Kidney (tissue), 14 donors: ENCODE measurements around the gene KRT13. TPM values are rescaled to one million over a fixed set of nuclear protein-coding genes. Genes with fewer than 3 reads are reported as not detected.
A peak's percentile ranks its signal among the peaks of the same experiment; 100 is the strongest.

Source experiments
- DNase-seq, 5 donors: peaks; one replicate each; pipeline ENCODE4 v3.0.0-alpha.2; 2013 to 2020
- FAIRE-seq: peaks from 2 replicates; lab custom pipeline; 2012; peaks lifted over from hg19 to GRCh38; lab: Jason Lieb, UNC
- H3K27ac ChIP-seq, 2 donors: one replicate each; pipeline ENCODE4 v1.7.0; 2013; ENCODE audit warnings: low read depth in 2 of 2, low read length in 2 of 2, inconsistent platforms in 1 of 2
- H3K27me3 ChIP-seq: one replicate; pipeline ENCODE4 v1.7.1; 2013; ENCODE audit warnings: low read length, inconsistent platforms; ENCODE audit not compliant: control insufficient read depth, insufficient read depth
- H3K36me3 ChIP-seq, 3 donors: one replicate each; pipeline versions ENCODE4 v1.7.0 to v1.7.1; 2013; ENCODE audit warnings: low read length in 3 of 3, control low read depth in 1 of 3, inconsistent platforms in 1 of 3; ENCODE audit not compliant: insufficient read depth in 3 of 3, control insufficient read depth in 2 of 3
- H3K4me1 ChIP-seq, 3 donors: one replicate each; pipeline versions ENCODE4 v1.7.0 to v1.7.1; 2013; ENCODE audit warnings: low read length in 3 of 3, inconsistent platforms in 1 of 3, low read depth in 1 of 3; ENCODE audit not compliant: control insufficient read depth in 2 of 3, insufficient read depth in 2 of 3
- H3K4me3 ChIP-seq, 3 donors: one replicate each; pipeline versions ENCODE4 v1.7.0 to v1.8.1; 2013; ENCODE audit warnings: low read length in 3 of 3, control low read depth in 1 of 3, inconsistent platforms in 1 of 3
- H3K9ac ChIP-seq, 3 donors: one replicate each; pipeline versions ENCODE4 v1.7.0 to v1.7.1; 2013; ENCODE audit warnings: low read length in 3 of 3, control low read depth in 1 of 3, inconsistent platforms in 1 of 3
- H3K9me3 ChIP-seq, 3 donors: one replicate each; pipeline versions ENCODE4 v1.7.0 to v1.7.1; 2013; ENCODE audit warnings: low read length in 3 of 3, control low read depth in 1 of 3, inconsistent platforms in 1 of 3; ENCODE audit not compliant: control insufficient read depth in 2 of 3, insufficient read depth in 1 of 3
- CTCF ChIP-seq: IDR thresholded peaks from 3 replicates; pipeline ENCODE4 v1.5.1; 2012; ENCODE audit warnings: mild to moderate bottlenecking, moderate library complexity, borderline replicate concordance; ENCODE audit not compliant: insufficient read depth; ENCODE audit errors: extremely low read depth
- intact Hi-C: fragments of 100-400 bp; cut with DNase I; formaldehyde crosslinking; loops from one replicate; pipeline ENCODE4 v1.11.1; 2022
- polyA plus RNA-seq: library from polyadenylated mRNA; stranded (reverse); fragments of 350-450 nt; fragmentation: Illumina TruSeq; extraction: RNeasy Lipid Tissue Mini Kit (QIAGEN cat#74804); gene quantifications from one replicate; pipeline ENCODE4 v1.2.3, GENCODE V29; 2014; ENCODE audit warnings: low read depth, low replicate concordance; ENCODE audit not compliant: insufficient read depth
- total RNA-seq: library from RNA; stranded (reverse); fragmentation: NEBNext Ultra II Directional; extraction: Animal tissue kit (Norgen Biotek cat#: 25700); gene quantifications from one replicate; pipeline ENCODE4 v1.2.1, GENCODE V29; 2021
- donor health status: control.
- donor health status: control.
- donor health status: control.
- donor health status: control.
- donor health status: control.
- donor health status: DM: yes; HTN: yes; CAD: no.
- donor health status: Normal renal cell carcinoma (clear cell type).

KRT13 gene
- total and polyA plus RNA-seq, 2 donors from 2014 or later: not detected

GRCh38 chr17:41522301-41523224 lies 17.2 kb upstream of the KRT13 start:
- Histone ChIP-seq H3K36me3 (peaks cover 0 to 4% (median 0%) of the 10 kb centered on the region in 3 donors), H3K4me1 (peaks cover 0 to 3% (median 0%) of the 10 kb centered on the region in 3 donors), H3K27ac (no peak overlapping the region), H3K9me3 (no peaks in the 10 kb centered on the region), H3K9ac (no peak overlapping the region), H3K4me3 (no peak overlapping the region), H3K27me3 (no peaks in the 10 kb centered on the region)
- DNase-seq (no peak), FAIRE-seq (no peak)
- intact Hi-C loops: no loop called here
- TF ChIP-seq CTCF: no peak

- no peak for FAIRE-seq
- peaks cover 0 to 3% (median 0%) of the 10 kb centered on the region in 3 donors for H3K4me1 ChIP-seq
- H3K36me3 ChIP-seq: peaks cover 0 to 4% (median 0%) of the 10 kb centered on the region in 3 donors
- H3K27ac ChIP-seq: no peak overlapping the region
- no peak for TF ChIP-seq CTCF
- no peak overlapping the region for H3K4me3 ChIP-seq
- intact Hi-C loops: no loop called here
- H3K9ac ChIP-seq: no peak overlapping the region
- H3K9me3 ChIP-seq: no peaks in the 10 kb centered on the region
- H3K27me3 ChIP-seq: no peaks in the 10 kb centered on the region
- DNase-seq: peak; percentile 49 to 86 (median 57)
Measured at GRCh38 chr17:41521574-41522261, 16.3 kb upstream of the KRT13 start.

- peaks cover 0 to 3% (median 0%) of the 10 kb centered on the region in 3 donors for H3K4me1 ChIP-seq
- no peaks in the 10 kb centered on the region for H3K9me3 ChIP-seq
- no peak for DNase-seq
- no peak overlapping the region for H3K27ac ChIP-seq
- intact Hi-C loops: no loop called here
- TF ChIP-seq CTCF: no peak
- no peak for FAIRE-seq
- H3K36me3 ChIP-seq: peaks cover 0 to 4% (median 0%) of the 10 kb centered on the region in 3 donors
- no peak overlapping the region for H3K9ac ChIP-seq
- no peak overlapping the region for H3K4me3 ChIP-seq
- H3K27me3 ChIP-seq: no peaks in the 10 kb centered on the region
Measured at GRCh38 chr17:41520821-41521521, 15.6 kb upstream of the KRT13 start.
